ENCODE results near the gene HERC5. TPM values are rescaled to one million over a fixed set of nuclear protein-coding genes. Genes with fewer than 3 reads are reported as not detected.

The HERC5 gene
- total RNA-seq, 6 experiments from 2014 or later: 0.05 TPM; not detected in 5

DNA sequence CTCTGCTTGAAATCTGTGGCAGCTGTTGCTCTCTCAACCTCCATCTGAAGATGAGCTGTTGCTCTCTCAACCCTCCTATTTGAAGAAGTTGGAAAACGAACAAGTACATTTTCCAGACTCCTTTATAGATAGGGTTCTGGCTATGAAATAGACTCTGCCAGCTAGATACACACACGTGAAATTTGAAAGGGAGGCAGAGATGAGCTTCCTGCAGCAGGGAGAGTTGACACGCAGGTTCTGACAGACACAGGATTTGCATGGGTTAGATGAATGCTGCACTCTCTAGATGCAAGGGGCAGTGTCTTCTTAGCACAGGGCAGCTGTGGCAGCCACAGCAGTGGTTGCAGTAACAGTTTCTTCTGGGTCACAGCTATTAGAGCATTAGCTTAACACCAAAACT is 74.6 kb downstream of the HERC5 start:
- Mint-ChIP-seq H3K9me3 (no peaks in the 10 kb centered on the region), H3K36me3 (ENCODE audit: low read depth) (no peaks in the 10 kb centered on the region), H3K4me1 (ENCODE audit: low read depth) (peaks cover 84% of the 10 kb centered on the region), H3K4me3 (peak overlapping the region; percentile 83), H3K27ac (peak overlapping the region; percentile 90), H3K27me3 (ENCODE audit: insufficient read depth) (no peaks in the 10 kb centered on the region; the same call in 1 of the 2 replicates)
- TF ChIP-seq, protein P1, sequence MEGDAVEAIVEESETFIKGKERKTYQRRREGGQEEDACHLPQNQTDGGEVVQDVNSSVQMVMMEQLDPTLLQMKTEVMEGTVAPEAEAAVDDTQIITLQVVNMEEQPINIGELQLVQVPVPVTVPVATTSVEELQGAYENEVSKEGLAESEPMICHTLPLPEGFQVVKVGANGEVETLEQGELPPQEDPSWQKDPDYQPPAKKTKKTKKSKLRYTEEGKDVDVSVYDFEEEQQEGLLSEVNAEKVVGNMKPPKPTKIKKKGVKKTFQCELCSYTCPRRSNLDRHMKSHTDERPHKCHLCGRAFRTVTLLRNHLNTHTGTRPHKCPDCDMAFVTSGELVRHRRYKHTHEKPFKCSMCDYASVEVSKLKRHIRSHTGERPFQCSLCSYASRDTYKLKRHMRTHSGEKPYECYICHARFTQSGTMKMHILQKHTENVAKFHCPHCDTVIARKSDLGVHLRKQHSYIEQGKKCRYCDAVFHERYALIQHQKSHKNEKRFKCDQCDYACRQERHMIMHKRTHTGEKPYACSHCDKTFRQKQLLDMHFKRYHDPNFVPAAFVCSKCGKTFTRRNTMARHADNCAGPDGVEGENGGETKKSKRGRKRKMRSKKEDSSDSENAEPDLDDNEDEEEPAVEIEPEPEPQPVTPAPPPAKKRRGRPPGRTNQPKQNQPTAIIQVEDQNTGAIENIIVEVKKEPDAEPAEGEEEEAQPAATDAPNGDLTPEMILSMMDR (IDR thresholded peaks at IDR 0.05): no peak
- DNase-seq: no peak

DNA sequence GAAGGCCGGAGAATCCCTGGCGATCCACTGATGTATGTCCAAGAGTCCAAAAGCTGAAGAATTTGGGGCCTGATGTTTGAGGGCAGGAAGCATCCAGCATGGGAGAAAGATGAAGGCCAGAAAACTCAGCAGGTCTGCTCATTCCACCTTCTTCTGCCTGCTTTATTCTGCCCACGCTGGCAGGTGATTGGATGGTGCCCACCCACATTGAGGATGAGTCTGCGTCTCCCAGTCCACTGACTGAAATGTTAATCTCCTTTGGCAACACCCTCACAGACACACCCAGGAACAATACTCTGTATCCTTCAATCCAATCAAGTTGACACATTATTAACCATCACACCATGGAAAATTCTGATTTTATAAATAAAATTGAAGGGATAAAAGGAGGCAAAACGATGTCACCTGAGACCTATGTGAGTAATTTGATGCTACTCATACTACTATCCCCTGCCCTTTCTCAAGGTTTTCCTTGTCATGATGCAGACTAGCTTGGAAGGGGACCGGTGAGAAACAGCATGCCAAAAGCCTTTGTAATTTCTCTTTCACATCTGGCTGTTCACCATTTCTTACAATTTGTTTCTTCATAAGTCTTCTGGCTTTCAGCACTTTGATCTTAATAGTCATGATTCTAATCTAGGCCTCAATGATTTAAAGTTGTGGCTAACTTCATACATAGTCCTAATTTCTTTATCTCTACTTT is 76.3 kb downstream of the HERC5 start:
- no peaks in the 10 kb centered on the region; the same call in 1 of the 2 replicates for H3K27me3 Mint-ChIP-seq (ENCODE audit: insufficient read depth)
- peak overlapping the region; percentile 78 for H3K4me3 Mint-ChIP-seq
- peak; percentile 56 for DNase-seq
- peak overlapping the region; percentile 90 for H3K27ac Mint-ChIP-seq
- H3K9me3 Mint-ChIP-seq: no peaks in the 10 kb centered on the region
- peaks cover 82% of the 10 kb centered on the region for H3K4me1 Mint-ChIP-seq (ENCODE audit: low read depth)
- TF ChIP-seq, protein P1 (IDR thresholded peaks at IDR 0.05): no peak
- no peaks in the 10 kb centered on the region for H3K36me3 Mint-ChIP-seq (ENCODE audit: low read depth)

DNA sequence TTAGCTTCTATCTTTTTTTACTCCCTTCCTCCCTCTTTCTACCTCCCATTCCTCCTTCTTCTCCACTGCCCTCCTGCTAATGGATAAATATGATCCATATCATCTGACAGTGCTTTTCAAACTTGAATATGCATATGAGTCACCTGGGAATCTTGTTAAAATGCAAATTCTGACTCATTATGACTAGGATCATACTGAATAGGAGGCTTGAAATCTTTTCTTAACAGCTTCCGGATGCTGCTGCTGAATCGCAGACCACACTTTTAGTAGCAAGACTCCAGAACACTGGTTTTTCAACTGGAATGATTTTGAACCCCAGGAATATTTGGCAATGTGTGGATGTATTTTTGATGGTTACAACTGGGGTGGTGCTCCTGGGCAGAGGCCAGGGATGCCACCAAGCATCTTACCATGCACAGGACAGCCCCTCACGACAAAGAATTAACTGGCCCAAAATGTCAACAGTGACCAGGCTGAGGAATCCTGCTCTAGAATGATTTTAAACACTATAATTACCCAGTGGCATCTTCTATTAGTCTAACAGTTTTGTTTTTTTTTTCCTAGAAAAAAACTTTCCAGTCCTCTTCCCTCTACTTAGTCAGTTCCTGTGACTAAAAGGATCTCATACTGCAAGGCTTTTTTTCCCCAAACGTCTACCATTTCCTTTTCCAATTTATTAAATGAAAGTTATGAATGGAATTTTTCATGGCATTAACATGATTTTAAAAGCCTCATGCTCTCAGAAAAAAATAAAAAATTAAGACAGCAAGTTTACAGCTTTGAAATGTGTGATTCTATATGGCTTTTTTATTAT is 77.2 kb downstream of the HERC5 start:
- TF ChIP-seq, protein P1 (IDR thresholded peaks at IDR 0.05): no peak
- Mint-ChIP-seq H3K9me3 (no peaks in the 10 kb centered on the region), H3K27me3 (ENCODE audit: insufficient read depth) (no peaks in the 10 kb centered on the region; the same call in 1 of the 2 replicates), H3K4me1 (ENCODE audit: low read depth) (peaks cover 74% of the 10 kb centered on the region), H3K27ac (peak overlapping the region; percentile 90), H3K36me3 (ENCODE audit: low read depth) (no peaks in the 10 kb centered on the region), H3K4me3 (peak overlapping the region; percentile 78)
- DNase-seq: peak; percentile 93

DNA sequence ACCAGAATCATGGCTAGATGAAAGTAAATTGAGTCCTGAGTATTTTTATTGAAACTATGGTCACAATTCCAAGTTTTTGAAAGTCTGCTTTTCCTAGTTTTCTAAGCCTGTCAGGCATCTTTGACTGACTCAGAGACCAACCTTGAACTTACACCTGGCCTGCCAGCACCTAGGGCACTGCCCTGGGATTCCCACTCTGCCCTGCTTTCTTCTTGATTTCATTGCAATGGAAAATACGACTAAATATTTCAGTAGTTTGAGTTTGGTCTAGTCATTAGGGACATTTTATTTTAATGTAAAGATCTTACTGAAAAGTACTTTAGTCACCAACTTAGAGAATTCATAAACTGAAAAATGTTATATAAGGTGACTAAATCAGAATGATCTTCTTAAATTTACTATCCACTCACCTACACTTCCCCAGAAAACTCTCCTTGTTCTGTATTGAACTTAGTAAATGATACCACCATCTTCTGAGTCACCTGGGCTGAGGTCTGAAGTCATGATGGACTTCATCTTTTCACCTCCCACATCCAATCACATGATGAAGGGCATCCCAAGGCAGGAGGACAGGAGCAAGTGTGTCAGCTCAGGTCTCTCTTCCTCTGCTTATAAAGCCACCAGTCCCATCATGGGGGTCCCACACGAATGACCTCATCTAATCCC is 78.3 kb downstream of the HERC5 start:
- no peaks in the 10 kb centered on the region; the same call in 1 of the 2 replicates for H3K27me3 Mint-ChIP-seq (ENCODE audit: insufficient read depth)
- peak overlapping the region; percentile 90 for H3K27ac Mint-ChIP-seq
- peak overlapping the region; percentile 78 for H3K4me3 Mint-ChIP-seq
- H3K4me1 Mint-ChIP-seq (ENCODE audit: low read depth): peaks cover 78% of the 10 kb centered on the region
- no peaks in the 10 kb centered on the region for H3K36me3 Mint-ChIP-seq (ENCODE audit: low read depth)
- no peaks in the 10 kb centered on the region for H3K9me3 Mint-ChIP-seq
- TF ChIP-seq, protein P1 (IDR thresholded peaks at IDR 0.05): no peak
- no peak for DNase-seq

DNA sequence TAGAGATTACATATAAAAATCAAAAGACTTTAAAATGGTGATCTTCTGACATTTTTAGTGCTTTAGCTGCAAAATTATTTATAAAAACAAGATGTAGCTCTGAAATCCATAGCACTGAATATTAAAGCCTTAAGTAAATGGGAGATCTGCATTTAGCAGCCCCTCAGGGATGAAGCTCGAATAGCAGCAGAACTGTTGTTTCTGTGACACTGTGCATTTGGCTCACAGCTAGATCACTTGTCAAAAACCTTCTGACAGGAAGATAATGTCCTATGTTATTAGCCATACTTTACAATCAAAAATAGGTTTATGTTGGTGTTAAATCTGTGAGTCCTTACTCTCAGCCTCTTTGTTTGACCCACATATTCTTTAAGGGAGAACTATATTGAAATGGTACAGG is 80.8 kb downstream of the HERC5 start:
- no peak overlapping the region for H3K27ac Mint-ChIP-seq
- no peaks in the 10 kb centered on the region for H3K9me3 Mint-ChIP-seq
- H3K4me3 Mint-ChIP-seq: no peak overlapping the region
- TF ChIP-seq, protein P1 (IDR thresholded peaks at IDR 0.05): no peak
- H3K4me1 Mint-ChIP-seq (ENCODE audit: low read depth): peaks cover 61% of the 10 kb centered on the region
- no peaks in the 10 kb centered on the region; the same call in 1 of the 2 replicates for H3K27me3 Mint-ChIP-seq (ENCODE audit: insufficient read depth)
- H3K36me3 Mint-ChIP-seq (ENCODE audit: low read depth): no peaks in the 10 kb centered on the region
- no peak for DNase-seq

Measured in HFFc6 (cell line).